ENCODE data around the gene CYBC1.

The CYBC1 gene

DNA sequence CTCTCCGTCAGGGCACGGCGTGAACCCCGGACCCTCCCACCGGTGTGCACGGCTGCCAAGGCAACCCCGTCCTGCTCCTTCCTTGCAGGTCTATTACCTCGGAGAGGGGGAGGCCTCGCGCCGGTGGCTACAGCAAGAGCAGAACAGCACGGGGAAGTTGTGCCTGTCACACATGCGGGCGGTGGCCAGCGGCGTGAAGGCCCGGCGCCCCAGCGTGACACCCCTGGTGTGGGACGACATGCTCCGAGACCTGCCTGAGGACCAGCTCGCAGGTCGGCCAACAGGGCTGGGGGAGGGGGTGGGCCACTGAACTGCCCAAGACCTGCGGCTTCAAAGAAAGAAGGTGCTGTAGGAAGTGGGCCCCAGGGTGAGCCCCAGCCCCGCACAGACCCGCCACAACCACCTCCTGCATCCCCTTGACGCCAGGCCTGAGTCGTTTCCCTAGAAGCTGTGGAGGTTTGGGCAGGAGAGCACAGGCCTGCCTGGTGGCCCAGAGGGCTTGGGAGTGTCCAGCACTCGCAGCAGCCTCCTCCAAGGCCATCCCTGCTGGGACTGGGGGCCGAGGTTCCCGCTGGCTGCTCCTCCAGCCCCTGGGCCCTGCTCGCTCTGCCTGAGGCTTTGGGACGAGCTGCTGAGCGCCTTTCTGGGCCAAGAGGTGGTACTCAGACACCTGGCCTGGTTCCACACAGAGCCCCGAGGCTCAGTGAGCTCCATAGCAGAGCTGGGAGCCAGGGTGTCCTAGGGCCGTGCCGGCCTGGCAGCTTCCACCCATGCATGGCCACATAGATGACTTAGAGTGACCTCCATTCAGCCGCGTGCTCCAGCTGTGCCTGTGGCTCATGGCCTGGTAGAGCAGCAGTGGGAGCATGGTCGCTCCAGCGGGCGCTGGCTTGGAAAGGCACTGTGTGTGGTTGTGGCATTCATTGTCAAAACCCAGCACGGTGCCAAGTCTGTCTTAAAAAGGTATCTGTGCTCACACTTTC lies 14.7 kb downstream of the CYBC1 start:
- FAIRE-seq (no peak), DNase-seq (ENCODE audit: insufficient read length, low spot score) (no peak)

GRCh38 chr17:82435103-82435502 lies 15.4 kb downstream of the CYBC1 start:
- FAIRE-seq (no peak), DNase-seq (ENCODE audit: insufficient read length, low spot score) (no peak)
- no peak for TF ChIP-seq CTCF (IDR thresholded peaks at IDR 0.05; ENCODE audit: insufficient read depth, missing control alignments)

More for the DNA sequence above, 14.7 kb downstream of the CYBC1 start:
- TF ChIP-seq CTCF (IDR thresholded peaks at IDR 0.05; ENCODE audit: insufficient read depth, missing control alignments): no peak

DNA sequence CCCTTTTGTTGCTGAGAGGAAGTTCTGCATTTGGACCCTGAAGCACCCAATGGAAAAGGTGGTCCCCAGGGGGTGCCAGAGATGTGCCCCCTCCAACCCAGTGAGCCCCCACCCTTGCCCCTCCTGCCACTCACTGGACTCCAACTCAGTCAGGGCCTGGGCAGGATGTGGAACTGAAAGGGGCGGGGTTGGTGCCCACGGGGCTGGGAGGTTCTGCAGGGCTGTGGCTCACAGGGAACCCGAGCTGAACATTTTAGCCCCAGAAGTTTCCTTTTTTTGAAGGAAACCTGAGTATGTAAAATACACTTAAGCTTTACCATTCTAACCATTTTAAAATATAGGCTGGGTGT lies 16.4 kb downstream of the CYBC1 start:
- no peak for DNase-seq (ENCODE audit: insufficient read length, low spot score)
- no peak for TF ChIP-seq CTCF (IDR thresholded peaks at IDR 0.05; ENCODE audit: insufficient read depth, missing control alignments)
- no peak for FAIRE-seq

- FAIRE-seq: no peak
Observed at GRCh38 chr17:82433560-82434215, 16.9 kb downstream of the CYBC1 start.

DNA sequence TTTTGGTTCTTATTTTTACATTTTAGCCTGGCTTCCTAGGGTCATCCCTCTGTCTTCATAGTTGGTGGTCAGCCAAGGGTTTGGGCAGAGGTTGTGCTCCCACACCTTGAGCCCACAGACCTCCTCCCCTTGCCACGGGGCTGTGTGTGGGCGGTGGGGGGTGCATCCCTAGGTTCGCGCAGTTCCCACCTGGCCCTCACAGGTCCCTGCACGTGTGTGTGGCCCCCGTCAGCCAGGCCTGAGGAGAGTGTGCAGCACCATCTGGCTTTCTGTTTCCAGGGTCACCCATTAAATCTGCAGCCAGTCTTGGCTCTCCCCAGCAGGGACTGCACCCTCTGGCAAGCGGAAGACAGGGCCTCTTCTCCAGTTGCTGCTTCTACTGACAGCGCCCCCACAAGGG lies 18.5 kb downstream of the CYBC1 start:
- FAIRE-seq (no peak), DNase-seq (ENCODE audit: insufficient read length, low spot score) (no peak)
- no peak for TF ChIP-seq CTCF (IDR thresholded peaks at IDR 0.05; ENCODE audit: insufficient read depth, missing control alignments)

More at GRCh38 chr17:82433560-82434215, 16.9 kb downstream of the CYBC1 start:
- TF ChIP-seq CTCF (IDR thresholded peaks at IDR 0.05; ENCODE audit: insufficient read depth, missing control alignments): no peak
- DNase-seq (ENCODE audit: insufficient read length, low spot score): no peak

- no peak for DNase-seq (ENCODE audit: insufficient read length, low spot score)
- TF ChIP-seq CTCF (IDR thresholded peaks at IDR 0.05; ENCODE audit: insufficient read depth, missing control alignments): no peak
- FAIRE-seq: no peak
Observed at GRCh38 chr17:82429824-82430223, 20.7 kb downstream of the CYBC1 start.

DNA sequence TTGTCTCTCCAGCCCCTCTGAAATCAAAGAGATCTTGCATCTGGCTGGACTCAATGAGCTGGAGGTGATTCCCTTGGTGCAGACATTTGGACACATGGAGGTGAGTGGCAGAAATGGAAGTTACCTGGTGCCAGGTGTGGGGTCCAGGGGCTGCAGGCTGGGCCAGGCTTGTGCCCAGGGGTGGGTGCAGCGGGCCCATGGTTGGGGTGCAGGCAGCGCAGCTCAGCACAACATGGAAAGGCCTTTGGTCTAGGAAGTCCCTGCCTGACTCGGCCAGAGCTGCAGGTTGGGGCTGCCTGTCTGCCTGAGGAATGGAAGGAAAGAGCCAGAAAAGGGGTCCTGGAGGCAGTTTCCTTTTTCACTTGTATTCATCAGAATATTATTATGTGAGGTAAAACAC lies 22.0 kb downstream of the CYBC1 start:
- no peak for TF ChIP-seq CTCF (IDR thresholded peaks at IDR 0.05; ENCODE audit: insufficient read depth, missing control alignments)
- FAIRE-seq (no peak), DNase-seq (ENCODE audit: insufficient read length, low spot score) (no peak)
